H9 (cell line): ENCODE results near the gene LARP4. TPM values are rescaled to one million over a fixed set of nuclear protein-coding genes. Genes with fewer than 3 reads are reported as not detected.
"Not testable (repeated sequence)": the region's sequence is repeated elsewhere in the genome, so short reads cannot be mapped to it uniquely, and the experiment has no call there.

Source experiments
- DNase-seq: peaks from one replicate; pipeline ENCODE4 v3.0.0-alpha.2; 2017
- H2AFZ ChIP-seq: one replicate; pipeline ENCODE4 v1.6.1; 2013; ENCODE audit warnings: mild to moderate bottlenecking, low read length, control low read depth, moderate library complexity
- H2AK5ac ChIP-seq: 2 replicates; pipeline ENCODE4 v1.6.1; 2013; ENCODE audit warnings: low read length, control low read depth, mixed read lengths; ENCODE audit not compliant: insufficient read length
- H2BK120ac ChIP-seq: one replicate; pipeline ENCODE4 v1.6.1; 2013; ENCODE audit warnings: low read depth, mild to moderate bottlenecking, low read length, control low read depth, inconsistent platforms; ENCODE audit not compliant: poor library complexity, severe bottlenecking
- H2BK12ac ChIP-seq: 2 replicates; pipeline ENCODE4 v1.6.1; 2013; ENCODE audit warnings: low read length, control low read depth, mixed read lengths, low read depth; ENCODE audit not compliant: insufficient read length
- H2BK15ac ChIP-seq: 2 replicates; pipeline ENCODE4 v1.6.1; 2013; ENCODE audit warnings: low read depth, low read length, control low read depth
- H2BK20ac ChIP-seq: one replicate; pipeline ENCODE4 v1.6.1; 2013; ENCODE audit warnings: low read depth, mild to moderate bottlenecking, low read length, control low read depth, inconsistent platforms; ENCODE audit not compliant: poor library complexity, severe bottlenecking
- H2BK5ac ChIP-seq: 2 replicates; pipeline ENCODE4 v1.6.1; 2013; ENCODE audit warnings: low read length, control low read depth, mixed read lengths; ENCODE audit not compliant: insufficient read length
- H3K14ac ChIP-seq: 2 replicates; pipeline ENCODE4 v1.6.1; 2013; ENCODE audit warnings: low read length, control low read depth; ENCODE audit not compliant: insufficient read depth
- H3K18ac ChIP-seq: 2 replicates; pipeline ENCODE4 v1.6.1; 2013; ENCODE audit warnings: low read depth, mild to moderate bottlenecking, mixed read lengths, low read length, control low read depth; ENCODE audit not compliant: insufficient read length
- H3K23ac ChIP-seq: 2 replicates; pipeline ENCODE4 v1.6.1; 2013; ENCODE audit warnings: low read length, control low read depth, mixed read lengths, low read depth; ENCODE audit not compliant: insufficient read length
- H3K23me2 ChIP-seq: 2 replicates; pipeline ENCODE4 v1.6.1; 2013; ENCODE audit warnings: low read depth, mild to moderate bottlenecking, mixed read lengths, low read length, control low read depth; ENCODE audit not compliant: insufficient read length, poor library complexity, severe bottlenecking
- H3K27ac ChIP-seq: 2 replicates; pipeline ENCODE4 v1.5.1; 2013; ENCODE audit warnings: low read length, control low read depth, mixed read lengths, low read depth; ENCODE audit not compliant: insufficient read length
- H3K27me3 ChIP-seq: 2 replicates; pipeline ENCODE4 v1.6.1; 2013; ENCODE audit warnings: low read length, control low read depth, inconsistent platforms; ENCODE audit not compliant: insufficient read depth
- H3K4ac ChIP-seq: 2 replicates; pipeline ENCODE4 v1.6.1; 2013; ENCODE audit warnings: low read depth, mild to moderate bottlenecking, control low read depth, inconsistent platforms, low read length, moderate library complexity
- H3K4me1 ChIP-seq: 2 replicates; pipeline ENCODE4 v1.6.1; 2013; ENCODE audit warnings: low read length, control low read depth, inconsistent platforms; ENCODE audit not compliant: insufficient read depth
- H3K4me2 ChIP-seq: 2 replicates; pipeline ENCODE4 v1.6.1; 2013; ENCODE audit warnings: low read length, control low read depth, mixed read lengths; ENCODE audit not compliant: insufficient read length, insufficient read depth
- H3K56ac ChIP-seq: 2 replicates; pipeline ENCODE4 v1.6.1; 2013; ENCODE audit warnings: low read depth, mild to moderate bottlenecking, mixed read lengths, low read length, control low read depth; ENCODE audit not compliant: insufficient read length
- H3K79me1 ChIP-seq: 2 replicates; pipeline ENCODE4 v1.6.1; 2013; ENCODE audit warnings: low read depth, mild to moderate bottlenecking, moderate library complexity, low read length, control low read depth, inconsistent platforms; ENCODE audit not compliant: insufficient read depth, poor library complexity, severe bottlenecking
- H3K79me2 ChIP-seq: 2 replicates; pipeline ENCODE4 v1.6.1; 2013; ENCODE audit warnings: low read length, control low read depth, inconsistent platforms; ENCODE audit not compliant: insufficient read depth
- H3K9ac ChIP-seq: 2 replicates; pipeline ENCODE4 v1.6.1; 2013; ENCODE audit warnings: low read length, control low read depth, mixed read lengths; ENCODE audit not compliant: insufficient read length; ENCODE audit errors: extremely low read depth
- H3K9me3 ChIP-seq: one replicate; pipeline ENCODE4 v1.6.1; 2013; ENCODE audit warnings: low read depth, low read length, inconsistent platforms; ENCODE audit not compliant: control insufficient read depth
- H3T11ph ChIP-seq: one replicate; pipeline ENCODE4 v1.6.1; 2013; ENCODE audit warnings: mild to moderate bottlenecking, low read length, control low read depth, inconsistent platforms
- H4K20me1 ChIP-seq: one replicate; pipeline ENCODE4 v1.6.1; 2013; ENCODE audit not compliant: control insufficient read depth, insufficient read length, insufficient read depth
- H4K5ac ChIP-seq: 2 replicates; pipeline ENCODE4 v1.6.1; 2013; ENCODE audit warnings: low read depth, mild to moderate bottlenecking, mixed read lengths, low read length, control low read depth; ENCODE audit not compliant: insufficient read length
- H4K8ac ChIP-seq: replicated peaks from 2 replicates; pipeline ENCODE4 v1.6.1; 2013; ENCODE audit warnings: low read length, control low read depth, mixed read lengths, low read depth; ENCODE audit not compliant: insufficient read length
- H4K91ac ChIP-seq: 2 replicates; pipeline ENCODE4 v1.6.1; 2013; ENCODE audit warnings: low read depth, mild to moderate bottlenecking, moderate library complexity, mixed read lengths, low read length, control low read depth; ENCODE audit not compliant: insufficient read length
- H3K27ac Mint-ChIP-seq, 3 experiments: 2 replicates in 2 of 3; 3 replicates in 1 of 3; pipeline ENCODE4 v1.8.0; 2020 to 2021; ENCODE audit warnings: mixed read lengths in 3 of 3, mild to moderate bottlenecking in 1 of 3, moderate library complexity in 1 of 3
- H3K27me3 Mint-ChIP-seq: 2 replicates; pipeline ENCODE4 v1.8.0; 2021; ENCODE audit warnings: low read depth, mild to moderate bottlenecking, moderate library complexity, mixed read lengths
- H3K36me3 Mint-ChIP-seq, 3 experiments: 2 replicates in 2 of 3; 3 replicates in 1 of 3; pipeline ENCODE4 v1.8.0; 2020 to 2021; ENCODE audit warnings: low read depth in 3 of 3, mixed read lengths in 3 of 3; ENCODE audit not compliant: insufficient read depth in 1 of 3
- H3K4me1 Mint-ChIP-seq, 2 experiments: 2 replicates each; pipeline ENCODE4 v1.8.0; 2020; ENCODE audit warnings: mixed read lengths in 2 of 2
- H3K4me3 Mint-ChIP-seq, 2 experiments: 2 replicates in 1 of 2; 3 replicates in 1 of 2; pipeline ENCODE4 v1.8.0; 2020 to 2021; ENCODE audit warnings: mild to moderate bottlenecking in 2 of 2, mixed read lengths in 2 of 2, moderate library complexity in 1 of 2
- H3K9me3 Mint-ChIP-seq, 2 experiments: 2 replicates in 1 of 2; 3 replicates in 1 of 2; pipeline ENCODE4 v1.8.0; 2020; ENCODE audit warnings: mild to moderate bottlenecking in 2 of 2, mixed read lengths in 2 of 2, moderate library complexity in 1 of 2
- WGBS: extraction: QIAGEN DNeasy Blood & Tissue Kit; methylation state at CpG from one replicate; pipeline ENCODE4 v1.1.7; 2013; ENCODE audit warnings: missing lambda C conversion rate, low lambda C conversion rate, mixed read lengths; ENCODE audit not compliant: insufficient read length; ENCODE audit errors: extremely low coverage; 5-methylcytosine and 5-hydroxymethylcytosine counted together
- total RNA-seq: library from RNA; stranded (reverse); gene quantifications from 2 replicates; pipeline ENCODE4 v1.2.1, GENCODE V29; 2021
- TF ChIP-seq, protein P1 (sequence below): fragments of 200-600 bp; sonication (generic); conservative IDR thresholded peaks from 3 replicates; pipeline ENCODE4 v1.8.0; 2021; ENCODE audit warnings: antibody characterized with exemption, mild to moderate bottlenecking

The LARP4 gene
- total RNA-seq, 1 experiment from 2014 or later: 82.3 TPM

DNA sequence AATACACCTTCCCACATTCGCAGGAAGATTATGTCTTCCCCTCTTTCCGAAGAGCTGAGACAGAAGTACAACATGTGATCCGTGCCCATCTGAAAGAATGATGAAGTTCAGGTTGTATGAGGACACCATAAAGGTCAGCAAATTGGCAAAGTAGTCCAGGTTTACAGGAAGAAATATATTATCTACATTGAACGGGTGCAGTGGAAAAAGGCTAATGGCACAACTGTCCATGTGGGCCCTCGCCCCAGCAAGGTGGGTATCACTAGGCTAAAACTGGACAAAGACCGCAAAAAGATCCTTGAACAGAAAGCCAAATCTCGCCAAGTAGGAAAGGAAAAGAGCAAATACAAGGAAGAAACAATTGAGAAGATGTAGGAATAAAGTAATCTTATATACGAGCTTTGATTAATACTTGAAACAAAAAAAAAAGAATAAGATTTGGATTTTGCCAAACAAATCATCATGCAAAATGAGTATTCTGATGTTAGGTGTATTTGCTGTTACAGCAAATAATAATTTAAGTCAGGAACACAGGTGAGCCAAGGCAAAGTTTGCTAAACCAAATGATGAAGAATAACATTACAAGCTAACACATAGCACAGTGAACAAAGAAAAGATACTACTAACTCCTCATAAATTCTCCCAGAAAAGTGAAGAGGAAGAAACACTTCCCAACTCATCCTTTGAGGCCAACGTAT lies 34.8 kb upstream of the LARP4 start:
- H3K9ac ChIP-seq: no peak overlapping the region
- H2BK5ac ChIP-seq: no peak overlapping the region
- no peak overlapping the region for H3K18ac ChIP-seq
- H3K9me3 ChIP-seq: no peaks in the 10 kb centered on the region
- no peak overlapping the region for H2BK12ac ChIP-seq
- H3K79me2 ChIP-seq: no peaks in the 10 kb centered on the region
- H4K8ac ChIP-seq: no peak overlapping the region
- H3K4me2 ChIP-seq: no peak overlapping the region
- Mint-ChIP-seq H3K4me1 (no peaks in the 10 kb centered on the region), H3K4me3 (no peak overlapping the region), H3K27me3 (no peaks in the 10 kb centered on the region), H3K36me3 (no peaks in the 10 kb centered on the region), H3K27ac (no peak overlapping the region), H3K9me3 (no peaks in the 10 kb centered on the region)
- no peak overlapping the region for H3K23ac ChIP-seq
- no peak for DNase-seq
- no peak overlapping the region for H2BK20ac ChIP-seq
- no peaks in the 10 kb centered on the region for H3K79me1 ChIP-seq
- H2AFZ ChIP-seq: no peak overlapping the region
- H3K27ac ChIP-seq: no peak overlapping the region
- TF ChIP-seq, protein P1, sequence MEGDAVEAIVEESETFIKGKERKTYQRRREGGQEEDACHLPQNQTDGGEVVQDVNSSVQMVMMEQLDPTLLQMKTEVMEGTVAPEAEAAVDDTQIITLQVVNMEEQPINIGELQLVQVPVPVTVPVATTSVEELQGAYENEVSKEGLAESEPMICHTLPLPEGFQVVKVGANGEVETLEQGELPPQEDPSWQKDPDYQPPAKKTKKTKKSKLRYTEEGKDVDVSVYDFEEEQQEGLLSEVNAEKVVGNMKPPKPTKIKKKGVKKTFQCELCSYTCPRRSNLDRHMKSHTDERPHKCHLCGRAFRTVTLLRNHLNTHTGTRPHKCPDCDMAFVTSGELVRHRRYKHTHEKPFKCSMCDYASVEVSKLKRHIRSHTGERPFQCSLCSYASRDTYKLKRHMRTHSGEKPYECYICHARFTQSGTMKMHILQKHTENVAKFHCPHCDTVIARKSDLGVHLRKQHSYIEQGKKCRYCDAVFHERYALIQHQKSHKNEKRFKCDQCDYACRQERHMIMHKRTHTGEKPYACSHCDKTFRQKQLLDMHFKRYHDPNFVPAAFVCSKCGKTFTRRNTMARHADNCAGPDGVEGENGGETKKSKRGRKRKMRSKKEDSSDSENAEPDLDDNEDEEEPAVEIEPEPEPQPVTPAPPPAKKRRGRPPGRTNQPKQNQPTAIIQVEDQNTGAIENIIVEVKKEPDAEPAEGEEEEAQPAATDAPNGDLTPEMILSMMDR: no peak
- no peak overlapping the region for H3K4ac ChIP-seq
- H3K27me3 ChIP-seq: no peaks in the 10 kb centered on the region
- H3K56ac ChIP-seq: no peak overlapping the region
- H3K4me1 ChIP-seq: no peaks in the 10 kb centered on the region
- no peak overlapping the region for H2BK120ac ChIP-seq
- H3K14ac ChIP-seq: no peak overlapping the region
- H3K23me2 ChIP-seq: no peaks in the 10 kb centered on the region
- no peak overlapping the region for H4K5ac ChIP-seq
- H4K20me1 ChIP-seq: no peaks in the 10 kb centered on the region
- no peak overlapping the region for H2AK5ac ChIP-seq
- H2BK15ac ChIP-seq: no peak overlapping the region
- no CpG with 5 or more reads among the region's 9 CpGs for WGBS
- H4K91ac ChIP-seq: no peak overlapping the region
- H3T11ph ChIP-seq: no peak overlapping the region

DNA sequence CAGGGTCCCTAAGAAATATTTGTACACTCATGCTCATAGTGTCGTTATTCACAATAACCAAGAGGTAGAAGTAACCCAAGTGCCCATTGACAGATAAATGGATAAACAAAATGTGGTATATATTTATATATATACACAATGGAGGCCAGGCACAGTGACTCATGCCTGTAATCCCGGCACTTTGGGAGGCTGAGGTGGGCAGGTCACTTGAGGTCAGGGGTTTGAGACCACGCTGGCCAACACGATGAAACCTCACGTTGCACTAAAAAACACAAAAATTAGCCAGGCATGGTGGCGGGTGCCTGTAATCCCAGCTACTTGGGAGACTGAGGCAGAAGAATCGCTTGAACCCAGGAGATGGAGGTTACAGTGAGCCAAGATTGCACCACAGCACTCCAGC lies 30.0 kb upstream of the LARP4 start:
- not testable (repeated sequence) for H3T11ph ChIP-seq, H4K5ac ChIP-seq, DNase-seq, H3K4me2 ChIP-seq, H3K27me3 ChIP-seq, H3K27me3 Mint-ChIP-seq, H3K9ac ChIP-seq, H3K4me3 Mint-ChIP-seq, H3K23me2 ChIP-seq, H4K20me1 ChIP-seq, H2BK20ac ChIP-seq, H2BK12ac ChIP-seq, H3K4me1 Mint-ChIP-seq, H3K4ac ChIP-seq, H3K9me3 ChIP-seq, H2BK15ac ChIP-seq, H3K79me2 ChIP-seq, H3K18ac ChIP-seq, H3K27ac ChIP-seq, H2AK5ac ChIP-seq, H2BK120ac ChIP-seq, H3K4me1 ChIP-seq, H3K79me1 ChIP-seq, H3K9me3 Mint-ChIP-seq, H3K14ac ChIP-seq, H4K8ac ChIP-seq, H2BK5ac ChIP-seq, H3K36me3 Mint-ChIP-seq, H3K56ac ChIP-seq, H3K23ac ChIP-seq, H3K27ac Mint-ChIP-seq, H4K91ac ChIP-seq, H2AFZ ChIP-seq
- WGBS: no CpG with 5 or more reads among the region's 7 CpGs
